ENCODE results near the gene ZC3H11A.

ZC3H11A gene

DNA sequence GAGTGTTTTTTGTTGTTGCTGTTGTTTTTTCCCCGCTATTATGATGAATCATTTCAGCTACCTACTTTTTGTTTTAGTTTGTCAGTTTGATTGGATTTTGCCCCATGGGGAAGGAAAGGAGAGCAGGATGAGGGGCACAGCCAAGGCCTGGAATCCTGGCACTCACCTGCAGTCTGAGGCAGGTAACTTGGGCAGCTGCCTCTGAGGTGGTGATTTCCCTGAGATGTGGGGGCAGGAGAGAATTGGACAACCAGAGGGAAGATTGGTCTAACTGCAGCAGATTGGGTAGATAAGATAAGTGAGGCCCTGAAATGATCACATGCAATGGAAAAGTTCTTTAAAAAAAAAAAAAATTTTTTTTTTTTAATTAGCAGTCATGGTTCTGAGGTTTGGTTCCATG is 31.9 kb upstream of the ZC3H11A start:
- H3K4me3 ChIP-seq (ENCODE audit: low read depth, low read length), result no peak overlapping the region
- TF ChIP-seq, protein P1, sequence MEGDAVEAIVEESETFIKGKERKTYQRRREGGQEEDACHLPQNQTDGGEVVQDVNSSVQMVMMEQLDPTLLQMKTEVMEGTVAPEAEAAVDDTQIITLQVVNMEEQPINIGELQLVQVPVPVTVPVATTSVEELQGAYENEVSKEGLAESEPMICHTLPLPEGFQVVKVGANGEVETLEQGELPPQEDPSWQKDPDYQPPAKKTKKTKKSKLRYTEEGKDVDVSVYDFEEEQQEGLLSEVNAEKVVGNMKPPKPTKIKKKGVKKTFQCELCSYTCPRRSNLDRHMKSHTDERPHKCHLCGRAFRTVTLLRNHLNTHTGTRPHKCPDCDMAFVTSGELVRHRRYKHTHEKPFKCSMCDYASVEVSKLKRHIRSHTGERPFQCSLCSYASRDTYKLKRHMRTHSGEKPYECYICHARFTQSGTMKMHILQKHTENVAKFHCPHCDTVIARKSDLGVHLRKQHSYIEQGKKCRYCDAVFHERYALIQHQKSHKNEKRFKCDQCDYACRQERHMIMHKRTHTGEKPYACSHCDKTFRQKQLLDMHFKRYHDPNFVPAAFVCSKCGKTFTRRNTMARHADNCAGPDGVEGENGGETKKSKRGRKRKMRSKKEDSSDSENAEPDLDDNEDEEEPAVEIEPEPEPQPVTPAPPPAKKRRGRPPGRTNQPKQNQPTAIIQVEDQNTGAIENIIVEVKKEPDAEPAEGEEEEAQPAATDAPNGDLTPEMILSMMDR (IDR thresholded peaks at IDR 0.05; ENCODE audit: borderline replicate concordance, insufficient read depth, low read depth, low read length), result no peak

DNA sequence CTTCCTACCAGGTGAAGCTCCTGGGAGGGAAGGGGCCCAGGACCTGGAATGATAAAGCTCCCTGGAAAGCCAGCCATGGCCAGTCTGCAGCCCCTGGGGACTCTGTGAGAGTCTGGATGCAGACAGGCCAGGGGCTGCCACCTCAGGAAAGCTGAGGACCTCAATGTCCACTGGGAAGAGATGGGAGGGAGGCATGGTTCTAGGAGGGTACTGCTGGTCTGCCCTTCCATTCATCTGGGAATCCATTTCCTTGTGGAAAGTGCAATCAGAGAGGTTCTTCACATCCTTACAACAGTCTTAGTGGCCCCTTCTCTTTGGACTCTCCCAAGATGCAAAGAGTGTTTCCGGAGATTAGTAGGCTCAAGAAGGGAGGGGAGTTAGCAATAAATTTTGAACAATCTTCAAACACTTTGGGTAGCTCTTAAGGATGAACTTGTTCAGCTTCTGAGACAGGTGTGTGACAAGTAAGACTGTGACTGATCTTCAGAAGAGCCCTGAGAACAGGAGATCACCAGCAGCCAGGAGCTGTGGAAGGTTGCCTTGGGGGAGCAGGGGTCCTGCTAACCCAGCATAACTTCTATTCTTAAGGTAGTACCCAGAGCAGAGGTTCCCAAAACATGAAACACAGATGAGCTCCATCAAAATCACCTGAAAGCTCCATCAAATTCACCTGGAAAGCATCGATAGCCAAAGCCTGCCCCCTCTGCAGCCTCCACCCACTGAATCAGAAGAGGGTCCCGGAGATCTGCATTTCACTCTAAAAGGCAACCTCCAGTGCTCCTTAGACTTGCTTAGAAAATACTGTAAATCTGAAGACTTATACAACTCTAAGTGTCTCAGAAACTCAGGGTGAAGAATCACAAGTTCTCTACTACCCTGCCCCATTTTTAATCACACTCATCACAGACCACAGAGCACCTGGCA is 31.1 kb upstream of the ZC3H11A start:
- H3K4me3 ChIP-seq (ENCODE audit: low read depth, low read length), result peak overlapping the region; percentile 69
- TF ChIP-seq, protein P1 (IDR thresholded peaks at IDR 0.05; ENCODE audit: borderline replicate concordance, insufficient read depth, low read depth, low read length), result no peak

DNA sequence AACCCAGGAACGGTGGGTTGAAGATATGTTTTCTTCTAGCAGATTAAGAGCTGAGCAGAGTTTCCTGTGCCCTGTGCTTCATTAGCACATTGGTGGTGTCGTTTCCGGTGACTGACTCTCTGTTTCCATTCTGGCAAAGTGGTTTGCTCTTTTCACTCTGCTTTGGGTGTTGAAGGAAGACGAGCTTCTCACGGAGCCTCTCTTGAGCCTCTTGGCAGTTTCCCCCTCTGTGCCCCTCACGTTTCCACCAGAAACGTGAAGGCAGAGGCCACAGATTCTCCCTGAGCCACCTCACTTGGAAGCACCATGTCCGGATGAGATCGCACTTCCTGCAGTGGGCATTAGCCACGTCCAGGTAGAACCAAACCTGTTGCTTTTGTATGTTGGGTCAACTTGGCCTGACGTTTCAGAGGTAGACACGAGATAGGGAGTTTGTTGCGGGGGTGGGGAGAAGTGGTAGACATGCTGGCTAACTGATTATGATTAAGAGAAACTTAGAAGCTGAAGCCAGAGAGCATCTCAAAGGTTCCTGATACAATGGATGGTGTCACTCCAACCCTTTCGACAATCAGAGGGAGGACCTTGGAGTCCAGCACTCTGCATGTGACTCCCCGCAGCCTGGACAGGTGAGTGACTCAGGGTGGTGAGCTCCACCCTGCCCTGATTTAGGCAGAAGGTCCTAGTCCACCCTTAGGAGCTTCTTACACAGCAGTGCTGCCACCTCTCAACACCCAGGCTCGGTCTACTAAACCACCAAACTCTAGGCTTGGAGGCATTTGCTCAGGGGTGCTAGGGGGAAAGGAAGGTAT is 30.2 kb upstream of the ZC3H11A start, which contains the start of gene LAX1:
Gene LAX1, plus strand, starts transcription at position 155 of the 809 bp plus-strand sequence. Its CDS starts 383 bp downstream, at position 538.
- H3K4me3 ChIP-seq (ENCODE audit: low read depth, low read length), result peak within 1 kb of the TSS; percentile 69
- TF ChIP-seq, protein P1 (IDR thresholded peaks at IDR 0.05; ENCODE audit: borderline replicate concordance, insufficient read depth, low read depth, low read length), result no peak

DNA sequence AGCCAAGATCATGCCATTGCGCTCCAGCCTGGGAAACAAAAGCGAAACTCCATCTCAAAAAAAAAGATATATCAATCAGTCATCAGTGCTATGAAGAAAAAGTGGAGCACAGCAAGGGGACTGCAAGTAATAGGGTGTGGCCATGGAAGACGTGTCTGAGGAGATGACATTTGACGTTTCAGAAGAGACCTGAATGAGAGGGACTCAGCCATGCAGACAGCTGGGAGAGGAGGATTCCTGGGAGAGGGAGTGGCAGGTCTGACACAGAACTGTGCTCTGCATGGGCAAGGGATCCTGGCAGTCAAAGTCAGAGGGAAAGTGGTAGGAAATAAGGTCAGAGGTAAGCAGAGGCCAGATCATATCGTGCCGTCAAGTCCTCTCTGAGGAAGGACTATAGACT is 27.2 kb upstream of the ZC3H11A start:
- TF ChIP-seq, protein P1 (IDR thresholded peaks at IDR 0.05; ENCODE audit: borderline replicate concordance, insufficient read depth, low read depth, low read length), result no peak
- no peak overlapping the region for H3K4me3 ChIP-seq (ENCODE audit: low read depth, low read length)

DNA sequence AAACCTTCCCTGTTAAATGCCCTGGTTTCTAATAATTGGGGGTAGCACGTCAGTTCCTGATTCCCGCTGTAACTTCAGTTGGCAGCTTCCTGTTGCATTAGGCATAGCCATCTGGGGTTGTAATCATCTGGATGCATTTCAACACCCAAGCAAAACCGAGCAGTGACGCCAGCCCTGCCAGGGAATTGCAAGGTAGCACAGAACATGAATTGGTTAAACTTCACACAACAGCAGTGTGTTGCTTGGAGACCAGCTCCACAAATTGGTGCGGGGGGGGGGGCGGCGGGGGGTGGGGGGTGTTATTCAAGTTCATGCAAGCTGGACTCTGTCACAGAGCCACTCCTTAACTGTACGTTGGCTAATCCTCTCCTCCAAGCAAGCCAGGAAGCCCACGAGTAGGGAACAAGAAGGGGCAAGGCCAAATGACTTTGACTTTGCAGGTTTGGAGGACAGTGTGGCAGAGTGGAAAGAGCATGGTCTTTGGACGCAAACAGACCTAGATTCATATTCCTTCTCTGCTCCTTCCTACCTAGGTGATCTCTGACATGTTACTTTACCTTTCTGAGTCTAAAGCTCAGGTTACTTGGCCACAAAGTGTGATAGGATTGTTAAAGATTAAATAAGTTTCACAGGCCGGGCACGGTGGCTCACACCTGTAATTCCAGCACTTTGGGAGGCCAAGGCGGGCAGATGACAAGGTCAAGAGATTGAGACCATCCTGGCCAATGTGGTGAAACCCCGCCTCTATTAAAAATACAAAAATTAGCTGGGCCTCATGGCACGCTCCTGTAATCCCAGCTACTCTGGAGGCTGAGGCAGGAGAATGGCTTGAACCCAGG is 25.7 kb upstream of the ZC3H11A start:
- TF ChIP-seq, protein P1 (IDR thresholded peaks at IDR 0.05; ENCODE audit: borderline replicate concordance, insufficient read depth, low read depth, low read length), result no peak
- H3K4me3 ChIP-seq (ENCODE audit: low read depth, low read length), result no peak overlapping the region

DNA sequence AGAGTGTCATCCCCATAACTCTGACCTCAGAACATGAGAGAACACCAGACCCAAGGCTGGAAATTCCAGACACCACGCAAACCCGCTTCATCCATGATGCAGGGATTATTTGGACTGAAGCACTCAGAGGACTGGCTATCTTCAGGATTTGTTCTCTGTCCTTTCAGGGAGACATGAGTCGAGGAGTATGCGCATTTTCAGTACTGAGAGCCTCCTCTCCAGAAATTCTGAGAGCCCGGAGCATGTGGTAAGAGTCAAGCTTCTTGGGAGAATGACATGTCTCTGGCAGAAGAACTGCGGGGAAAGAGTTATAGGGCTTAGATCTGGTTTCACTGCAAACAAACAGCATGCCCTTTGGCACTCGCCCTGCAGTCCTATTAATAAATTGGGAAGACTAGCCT is 23.5 kb upstream of the ZC3H11A start:
- H3K4me3 ChIP-seq (ENCODE audit: low read depth, low read length), result no peak overlapping the region
- TF ChIP-seq, protein P1 (IDR thresholded peaks at IDR 0.05; ENCODE audit: borderline replicate concordance, insufficient read depth, low read depth, low read length), result no peak
